ENCODE data around the gene NPY2R.

Gene NPY2R

GRCh38 chr4:155252327-155252726, 43.9 kb downstream of the NPY2R start:
- DNase-seq = no peak

GRCh38 chr4:155263480-155263879, 55.0 kb downstream of the NPY2R start:
- DNase-seq = no peak

DNA sequence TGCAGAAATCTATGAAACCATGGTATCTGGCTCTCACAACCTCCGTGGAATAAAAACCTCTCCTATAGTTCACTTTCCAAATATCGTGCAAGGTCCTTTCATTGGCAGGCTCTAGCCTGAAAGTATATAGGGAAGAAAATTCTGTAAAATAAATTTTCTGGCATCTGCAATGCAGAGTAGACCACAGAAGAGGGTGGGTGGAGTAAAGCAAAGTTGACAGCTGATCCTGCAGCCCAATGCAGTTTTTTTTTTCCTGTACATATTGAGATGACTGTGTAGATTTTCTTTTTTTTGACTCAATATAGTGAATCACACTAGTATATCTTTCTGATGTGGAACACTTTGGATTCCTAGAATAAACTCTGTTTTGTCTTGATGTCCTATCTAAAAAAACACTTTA, 56.7 kb downstream of the NPY2R start:
- no peak for DNase-seq
